ENCODE data around the gene GTF3C1. TPM values are rescaled to one million over a fixed set of nuclear protein-coding genes. Genes with fewer than 3 reads are reported as not detected.

GTF3C1 gene
- total RNA-seq, 1 experiment from 2014 or later, result 121 TPM

DNA sequence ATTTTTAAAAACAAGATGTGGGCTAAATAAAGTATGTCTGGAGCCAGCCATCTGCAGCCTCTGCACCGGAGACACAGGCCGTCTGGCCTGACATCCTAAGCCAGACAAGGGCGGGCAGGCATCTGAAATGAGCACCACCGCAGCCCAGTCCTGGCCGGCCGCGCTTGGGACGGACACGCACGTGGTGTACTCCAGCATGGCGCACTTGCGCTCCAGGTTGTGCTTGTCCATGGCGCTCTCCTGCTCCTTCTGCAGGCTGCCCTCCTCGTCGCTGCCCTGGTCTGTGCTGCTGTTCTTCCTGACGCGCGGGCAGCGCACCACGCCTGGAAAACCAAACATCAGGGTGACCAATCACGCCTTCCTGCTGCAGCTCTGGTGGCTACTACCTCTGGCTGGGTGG lies 60.3 kb downstream of the GTF3C1 start:
- no peak overlapping the region for H3K4me3 ChIP-seq (ENCODE audit: low read depth in 2 of 2, low read length in 2 of 2)
- no peak overlapping the region for H3K27ac ChIP-seq (ENCODE audit: low read length)
- ChIA-PET POLR2A (no interaction called here), CTCF (no interaction called here)
- intact Hi-C loops (cut with micrococcal nuclease; ENCODE audit: unreplicated experiment), result no loop called here
- no peaks in the 10 kb centered on the region for H3K27me3 ChIP-seq (ENCODE audit: control insufficient read depth, insufficient read depth, low read length)
- peaks cover 29% of the 10 kb centered on the region for H3K36me3 ChIP-seq (ENCODE audit: control insufficient read depth, insufficient read depth, low read length)
- ATAC-seq, result no peak
- TF ChIP-seq SIN3A (IDR thresholded peaks at IDR 0.05; ENCODE audit: borderline replicate concordance, insufficient read depth, low read depth, low read length), result no peak
- no peak for TF ChIP-seq TCF7L2 (IDR thresholded peaks at IDR 0.05; ENCODE audit: low read depth, low read length)
- TF ChIP-seq, protein P1, sequence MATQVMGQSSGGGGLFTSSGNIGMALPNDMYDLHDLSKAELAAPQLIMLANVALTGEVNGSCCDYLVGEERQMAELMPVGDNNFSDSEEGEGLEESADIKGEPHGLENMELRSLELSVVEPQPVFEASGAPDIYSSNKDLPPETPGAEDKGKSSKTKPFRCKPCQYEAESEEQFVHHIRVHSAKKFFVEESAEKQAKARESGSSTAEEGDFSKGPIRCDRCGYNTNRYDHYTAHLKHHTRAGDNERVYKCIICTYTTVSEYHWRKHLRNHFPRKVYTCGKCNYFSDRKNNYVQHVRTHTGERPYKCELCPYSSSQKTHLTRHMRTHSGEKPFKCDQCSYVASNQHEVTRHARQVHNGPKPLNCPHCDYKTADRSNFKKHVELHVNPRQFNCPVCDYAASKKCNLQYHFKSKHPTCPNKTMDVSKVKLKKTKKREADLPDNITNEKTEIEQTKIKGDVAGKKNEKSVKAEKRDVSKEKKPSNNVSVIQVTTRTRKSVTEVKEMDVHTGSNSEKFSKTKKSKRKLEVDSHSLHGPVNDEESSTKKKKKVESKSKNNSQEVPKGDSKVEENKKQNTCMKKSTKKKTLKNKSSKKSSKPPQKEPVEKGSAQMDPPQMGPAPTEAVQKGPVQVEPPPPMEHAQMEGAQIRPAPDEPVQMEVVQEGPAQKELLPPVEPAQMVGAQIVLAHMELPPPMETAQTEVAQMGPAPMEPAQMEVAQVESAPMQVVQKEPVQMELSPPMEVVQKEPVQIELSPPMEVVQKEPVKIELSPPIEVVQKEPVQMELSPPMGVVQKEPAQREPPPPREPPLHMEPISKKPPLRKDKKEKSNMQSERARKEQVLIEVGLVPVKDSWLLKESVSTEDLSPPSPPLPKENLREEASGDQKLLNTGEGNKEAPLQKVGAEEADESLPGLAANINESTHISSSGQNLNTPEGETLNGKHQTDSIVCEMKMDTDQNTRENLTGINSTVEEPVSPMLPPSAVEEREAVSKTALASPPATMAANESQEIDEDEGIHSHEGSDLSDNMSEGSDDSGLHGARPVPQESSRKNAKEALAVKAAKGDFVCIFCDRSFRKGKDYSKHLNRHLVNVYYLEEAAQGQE (IDR thresholded peaks at IDR 0.05; ENCODE audit: insufficient read depth in 1 of 2, low read depth in 2 of 2, low read length in 1 of 2), result no peak
- no peak for TF ChIP-seq POLR2AphosphoS5 (IDR thresholded peaks at IDR 0.05; ENCODE audit: low read depth, low read length)
- TF ChIP-seq, protein P2, sequence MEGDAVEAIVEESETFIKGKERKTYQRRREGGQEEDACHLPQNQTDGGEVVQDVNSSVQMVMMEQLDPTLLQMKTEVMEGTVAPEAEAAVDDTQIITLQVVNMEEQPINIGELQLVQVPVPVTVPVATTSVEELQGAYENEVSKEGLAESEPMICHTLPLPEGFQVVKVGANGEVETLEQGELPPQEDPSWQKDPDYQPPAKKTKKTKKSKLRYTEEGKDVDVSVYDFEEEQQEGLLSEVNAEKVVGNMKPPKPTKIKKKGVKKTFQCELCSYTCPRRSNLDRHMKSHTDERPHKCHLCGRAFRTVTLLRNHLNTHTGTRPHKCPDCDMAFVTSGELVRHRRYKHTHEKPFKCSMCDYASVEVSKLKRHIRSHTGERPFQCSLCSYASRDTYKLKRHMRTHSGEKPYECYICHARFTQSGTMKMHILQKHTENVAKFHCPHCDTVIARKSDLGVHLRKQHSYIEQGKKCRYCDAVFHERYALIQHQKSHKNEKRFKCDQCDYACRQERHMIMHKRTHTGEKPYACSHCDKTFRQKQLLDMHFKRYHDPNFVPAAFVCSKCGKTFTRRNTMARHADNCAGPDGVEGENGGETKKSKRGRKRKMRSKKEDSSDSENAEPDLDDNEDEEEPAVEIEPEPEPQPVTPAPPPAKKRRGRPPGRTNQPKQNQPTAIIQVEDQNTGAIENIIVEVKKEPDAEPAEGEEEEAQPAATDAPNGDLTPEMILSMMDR (IDR thresholded peaks at IDR 0.05), result no peak
- H3K4me1 ChIP-seq (ENCODE audit: control insufficient read depth, insufficient read depth, low read length), result no peaks in the 10 kb centered on the region
- BruUV-seq (replicated peaks), result no TSS peak
- no peak for DNase-seq (ENCODE audit: low read depth, low spot score)
- in situ Hi-C loops (cut with HindIII; ENCODE audit: low pct_unique_long_range_greater_than_20kb, low sequenced_read_pairs), result no loop called here
- H3K9me3 ChIP-seq (ENCODE audit: control insufficient read depth, insufficient read depth, low read depth, low read length), result no peaks in the 10 kb centered on the region

GRCh38 chr16:27486760-27487159 lies 63.0 kb downstream of the GTF3C1 start:
- no peaks in the 10 kb centered on the region for H3K9me3 ChIP-seq (ENCODE audit: control insufficient read depth, insufficient read depth, low read depth, low read length)
- no TSS peak for BruUV-seq (replicated peaks)
- CTCF ChIA-PET, result no interaction called here
- ATAC-seq (no peak), DNase-seq (ENCODE audit: low read depth, low spot score) (no peak)
- TF ChIP-seq, protein P1 (IDR thresholded peaks at IDR 0.05; ENCODE audit: insufficient read depth in 1 of 2, low read depth in 2 of 2, low read length in 1 of 2), result no peak
- TF ChIP-seq POLR2AphosphoS5 (IDR thresholded peaks at IDR 0.05; ENCODE audit: low read depth, low read length) (no peak), SIN3A (IDR thresholded peaks at IDR 0.05; ENCODE audit: borderline replicate concordance, insufficient read depth, low read depth, low read length) (no peak), TCF7L2 (IDR thresholded peaks at IDR 0.05; ENCODE audit: low read depth, low read length) (no peak)
- TF ChIP-seq, protein P2 (IDR thresholded peaks at IDR 0.05), result no peak
- H3K4me3 ChIP-seq (ENCODE audit: low read depth in 2 of 2, low read length in 2 of 2), result no peak overlapping the region
- peaks cover 39% of the 10 kb centered on the region for H3K36me3 ChIP-seq (ENCODE audit: control insufficient read depth, insufficient read depth, low read length)
- no peak overlapping the region for H3K27ac ChIP-seq (ENCODE audit: low read length)
- in situ Hi-C loops (cut with HindIII; ENCODE audit: low pct_unique_long_range_greater_than_20kb, low sequenced_read_pairs), result no loop called here
- POLR2A ChIA-PET, result no interaction called here
- no peaks in the 10 kb centered on the region for H3K4me1 ChIP-seq (ENCODE audit: control insufficient read depth, insufficient read depth, low read length)
- H3K27me3 ChIP-seq (ENCODE audit: control insufficient read depth, insufficient read depth, low read length), result no peaks in the 10 kb centered on the region
- intact Hi-C loops (cut with micrococcal nuclease; ENCODE audit: unreplicated experiment), result no loop called here

Measured in Panc1 (cell line).